ENCODE measurements around the gene PRIM1.

The PRIM1 gene

GRCh38 chr12:56688846-56689109 is 63.3 kb downstream of the PRIM1 start:
- H3K9me3 Mint-ChIP-seq, result no peaks in the 10 kb centered on the region
- peak overlapping the region; percentile 99 to 100 (median 99) for H3K27ac Mint-ChIP-seq
- H3K27me3 Mint-ChIP-seq (ENCODE audit: low read depth), result no peaks in the 10 kb centered on the region
- H3K36me3 Mint-ChIP-seq (ENCODE audit: low read depth), result peaks cover 19% of the 10 kb centered on the region
- peaks cover 26% of the 10 kb centered on the region for H3K4me1 Mint-ChIP-seq
- no peak for TF ChIP-seq CTCF (IDR thresholded peaks at IDR 0.05; ENCODE audit: unreplicated experiment in 3 of 3)
- H3K4me3 Mint-ChIP-seq, result peak overlapping the region; percentile 99 to 100 (median 99)

- H3K27me3 Mint-ChIP-seq (ENCODE audit: low read depth), result no peaks in the 10 kb centered on the region
Observed at GRCh38 chr12:56688129-56688845, 63.8 kb downstream of the PRIM1 start, which contains the start of gene PTGES3. Gene PTGES3, minus strand, starts transcription at chr12:56688284. Its CDS starts 285 bp downstream, at chr12:56687999.

GRCh38 chr12:56687223-56688128 is 64.6 kb downstream of the PRIM1 start:
- Mint-ChIP-seq H3K4me1 (peaks cover 27% of the 10 kb centered on the region), H3K9me3 (no peaks in the 10 kb centered on the region), H3K36me3 (ENCODE audit: low read depth) (peaks cover 20% of the 10 kb centered on the region), H3K4me3 (peak overlapping the region; percentile 99 to 100 (median 99)), H3K27me3 (ENCODE audit: low read depth) (no peaks in the 10 kb centered on the region), H3K27ac (peak overlapping the region; percentile 99 to 100 (median 99))
- no peak for TF ChIP-seq CTCF (IDR thresholded peaks at IDR 0.05; ENCODE audit: unreplicated experiment in 3 of 3)

More at GRCh38 chr12:56688129-56688845, 63.8 kb downstream of the PRIM1 start, which contains the start of gene PTGES3:
- peaks cover 20% of the 10 kb centered on the region for H3K36me3 Mint-ChIP-seq (ENCODE audit: low read depth)
- peak within 1 kb of the TSS; percentile 99 to 100 (median 99) for H3K4me3 Mint-ChIP-seq
- no peak for TF ChIP-seq CTCF (IDR thresholded peaks at IDR 0.05; ENCODE audit: unreplicated experiment in 3 of 3)
- H3K27ac Mint-ChIP-seq, result peak within 1 kb of the TSS; percentile 99 to 100 (median 99)
- H3K4me1 Mint-ChIP-seq, result peaks cover 27% of the 10 kb centered on the region
- H3K9me3 Mint-ChIP-seq, result no peaks in the 10 kb centered on the region

GRCh38 chr12:56684745-56685359 is 67.3 kb downstream of the PRIM1 start:
- peaks cover 33% of the 10 kb centered on the region for H3K36me3 Mint-ChIP-seq (ENCODE audit: low read depth)
- H3K9me3 Mint-ChIP-seq, result no peaks in the 10 kb centered on the region
- peaks cover 33% of the 10 kb centered on the region for H3K4me1 Mint-ChIP-seq
- no peak for TF ChIP-seq CTCF (IDR thresholded peaks at IDR 0.05; ENCODE audit: unreplicated experiment in 3 of 3)
- peak overlapping the region; percentile 95 to 96 (median 95) for H3K27ac Mint-ChIP-seq
- H3K4me3 Mint-ChIP-seq, result peak overlapping the region; percentile 85 to 99 (median 87)
- no peaks in the 10 kb centered on the region for H3K27me3 Mint-ChIP-seq (ENCODE audit: low read depth)

- no peak for TF ChIP-seq CTCF (IDR thresholded peaks at IDR 0.05; ENCODE audit: unreplicated experiment in 3 of 3)
- Mint-ChIP-seq H3K27me3 (ENCODE audit: low read depth) (no peaks in the 10 kb centered on the region), H3K36me3 (ENCODE audit: low read depth) (peaks cover 45% of the 10 kb centered on the region), H3K27ac (peak overlapping the region in 2 of 3 experiments; percentile 25 to 88), H3K4me3 (peak overlapping the region in 2 of 3 experiments; percentile 44 to 49), H3K9me3 (no peaks in the 10 kb centered on the region), H3K4me1 (peaks cover 25% of the 10 kb centered on the region)
Observed at GRCh38 chr12:56682323-56682722, 69.8 kb downstream of the PRIM1 start.
